Measurements from ENCODE around the gene SELP. TPM values are rescaled to one million over a fixed set of nuclear protein-coding genes. Genes with fewer than 3 reads are reported as not detected.

SELP gene
- polyA plus RNA-seq, 1 of the 3 experiments (the other 2 are of a cell fraction) = not detected

- TF ChIP-seq MAX (IDR thresholded peaks at IDR 0.05; ENCODE audit: low read depth) (no peak), EZH2phosphoT487 (IDR thresholded peaks at IDR 0.05; ENCODE audit: borderline replicate concordance, low read depth) (no peak), EP300 (IDR thresholded peaks at IDR 0.05; ENCODE audit: borderline replicate concordance in 1 of 2, low read depth in 1 of 2, low read length in 1 of 2) (no peak), NRF1 (IDR thresholded peaks at IDR 0.05; ENCODE audit: low read depth, low read length) (no peak), FOXJ3 (CRISPR knock-in tag; IDR thresholded peaks at IDR 0.05) (no peak)
Observed at GRCh38 chr1:169590932-169591331, 39.0 kb downstream of the SELP start (continued).

- POLR2A ChIA-PET = no interaction called here
Observed at GRCh38 chr1:169588785-169589485, 41.0 kb downstream of the SELP start.

More at GRCh38 chr1:169588785-169589485, 41.0 kb downstream of the SELP start:
- Histone ChIP-seq H3F3A (replicated peaks; ENCODE audit: insufficient read depth) (no peaks in the 10 kb centered on the region), H4K20me1 (ENCODE audit: insufficient read depth) (no peaks in the 10 kb centered on the region), H3K9me3 (no peaks in the 10 kb centered on the region), H3K27me3 (ENCODE audit: insufficient read depth) (peaks cover 19% of the 10 kb centered on the region; the same call in 1 of the 2 replicates), H3K9ac (no peak overlapping the region), H3K36me3 (replicated peaks in 1 of 2; ENCODE audit: control insufficient read depth in 1 of 2, insufficient read depth in 2 of 2, low read length in 1 of 2) (no peaks in the 10 kb centered on the region), H2AFZ (ENCODE audit: low read depth) (no peak overlapping the region), H3K27ac (ENCODE audit: low read depth in 2 of 2, low read length in 1 of 2) (no peak overlapping the region), H3K4me3 (ENCODE audit: low read depth in 2 of 2, low read length in 1 of 2) (no peak overlapping the region), H3K4me1 (ENCODE audit: control insufficient read depth in 1 of 2, insufficient read depth in 2 of 2, low read depth in 1 of 2, low read length in 1 of 2) (peaks cover 0 to 8% of the 10 kb centered on the region in 2 experiments; a peak in 1 of 4 replicates), H3K4me2 (no peak overlapping the region), H3K79me2 (ENCODE audit: insufficient read depth) (no peaks in the 10 kb centered on the region), H3K9me2 (no peaks in the 10 kb centered on the region)
- 14% methylated on average over 4 of the region's 4 CpGs for WGBS (ENCODE audit: low lambda C conversion rate)
- CTCF ChIA-PET = no interaction called here
- DNase-seq = no peak
- TF ChIP-seq RCOR1 (IDR thresholded peaks at IDR 0.05; ENCODE audit: low read length) (no peak), FOXM1 (IDR thresholded peaks at IDR 0.05; ENCODE audit: low read depth) (no peak), ZBTB33 (IDR thresholded peaks at IDR 0.05; ENCODE audit: borderline replicate concordance, low read depth) (no peak), PBX3 (IDR thresholded peaks at IDR 0.05) (no peak), EP300 (IDR thresholded peaks at IDR 0.05; ENCODE audit: borderline replicate concordance in 1 of 2, low read depth in 1 of 2, low read length in 1 of 2) (no peak), NRF1 (IDR thresholded peaks at IDR 0.05; ENCODE audit: low read depth, low read length) (no peak), CHD2 (IDR thresholded peaks at IDR 0.05; ENCODE audit: low read length, partially characterized antibody) (no peak), NFIC (IDR thresholded peaks at IDR 0.05; ENCODE audit: borderline replicate concordance) (no peak), JUND (IDR thresholded peaks at IDR 0.05) (no peak), TCF12 (IDR thresholded peaks at IDR 0.05) (no peak), CTCF (IDR thresholded peaks at IDR 0.05) (no peak)

Measured in SK-N-SH (cell line).